CD14-positive monocyte (primary cell): ENCODE data around the gene CNOT6L. TPM values are rescaled to one million over a fixed set of nuclear protein-coding genes. Genes with fewer than 3 reads are reported as not detected.

ENCODE experiments used
- DNase-seq, 3 donors: peaks; one replicate each; pipeline ENCODE4 v3.0.0-alpha.2; 2011 to 2022
- H2AFZ ChIP-seq: 2 replicates; pipeline ENCODE4 v1.6.0; 2012; ENCODE audit warnings: mild to moderate bottlenecking, low read depth, low read length, inconsistent platforms; ENCODE audit not compliant: insufficient read depth, poor library complexity, severe bottlenecking
- H3K27ac ChIP-seq, 2 donors: 1 replicate in 1 of 2; 2 replicates in 1 of 2; pipeline ENCODE4 v1.5.1; 2012 to 2013; ENCODE audit warnings: low read length in 2 of 2, control low read depth in 1 of 2, inconsistent platforms in 1 of 2, low read depth in 1 of 2, mild to moderate bottlenecking in 1 of 2
- H3K27me3 ChIP-seq, 2 donors: one replicate each; pipeline versions ENCODE4 v1.6.0 to v1.6.1; 2011 to 2013; ENCODE audit warnings: low read length in 2 of 2; ENCODE audit not compliant: control insufficient read depth in 2 of 2, insufficient read depth in 2 of 2
- H3K36me3 ChIP-seq, 2 donors: replicated peaks in 1 of 2; 1 replicate in 1 of 2; 2 replicates in 1 of 2; pipeline versions ENCODE4 v1.5.1 to v1.6.1; 2012 to 2013; ENCODE audit warnings: low read length in 2 of 2, control low read depth in 1 of 2, inconsistent platforms in 1 of 2, mild to moderate bottlenecking in 1 of 2; ENCODE audit not compliant: insufficient read depth in 2 of 2, control insufficient read depth in 1 of 2
- H3K4me1 ChIP-seq, 2 donors: 1 replicate in 1 of 2; 2 replicates in 1 of 2; pipeline versions ENCODE4 v1.5.1 to v1.6.1; 2012 to 2013; ENCODE audit warnings: low read length in 2 of 2, control low read depth in 1 of 2, inconsistent platforms in 1 of 2, mild to moderate bottlenecking in 1 of 2, moderate library complexity in 1 of 2; ENCODE audit not compliant: insufficient read depth in 2 of 2, control insufficient read depth in 1 of 2
- H3K4me2 ChIP-seq: replicated peaks from 2 replicates; pipeline ENCODE3; 2012; ENCODE audit warnings: low read length, moderate library complexity, mild to moderate bottlenecking; ENCODE audit not compliant: poor library complexity, severe bottlenecking; ENCODE audit errors: extremely low read depth
- H3K4me3 ChIP-seq, 3 experiments: fragments of 200-600 bp in 1 of 3; sonication (generic) in 1 of 3; replicated peaks in 1 of 3; 1 replicate in 2 of 3; 2 replicates in 1 of 3; pipeline ENCODE4 v1.5.1; 2011 to 2013; ENCODE audit warnings: low read length in 3 of 3, mild to moderate bottlenecking in 3 of 3, control low read depth in 2 of 3, low read depth in 2 of 3, inconsistent platforms in 1 of 3, moderate library complexity in 1 of 3
- H3K79me2 ChIP-seq: 2 replicates; pipeline ENCODE4 v1.6.0; 2012; ENCODE audit warnings: mild to moderate bottlenecking, control low read depth, inconsistent platforms, low read length, moderate library complexity; ENCODE audit not compliant: insufficient read depth
- H3K9ac ChIP-seq: 2 replicates; pipeline ENCODE4 v1.6.0; 2017; ENCODE audit warnings: low read length, mild to moderate bottlenecking; ENCODE audit not compliant: insufficient read depth, poor library complexity, severe bottlenecking
- H3K9me3 ChIP-seq, 2 donors: replicated peaks in 1 of 2; 1 replicate in 1 of 2; 2 replicates in 1 of 2; pipeline versions ENCODE4 v1.5.1 to v1.6.1; 2012 to 2013; ENCODE audit warnings: low read length in 2 of 2, control low read depth in 1 of 2; ENCODE audit not compliant: control insufficient read depth in 1 of 2, insufficient read depth in 1 of 2
- H4K20me1 ChIP-seq: 2 replicates; pipeline ENCODE4 v1.6.0; 2012; ENCODE audit warnings: mild to moderate bottlenecking, low read length, control low read depth, moderate library complexity; ENCODE audit not compliant: insufficient read depth
- H3K27ac Mint-ChIP-seq, 7 donors: one replicate each; pipeline ENCODE4 v1.8.0; 2020; ENCODE audit warnings: mild to moderate bottlenecking in 7 of 7, mixed read lengths in 7 of 7, moderate library complexity in 6 of 7, inconsistent platforms in 2 of 7
- H3K27me3 Mint-ChIP-seq, 3 donors: one replicate each; pipeline ENCODE4 v1.8.0; 2021 to 2022; ENCODE audit warnings: low read depth in 3 of 3, mild to moderate bottlenecking in 3 of 3, mixed read lengths in 3 of 3, moderate library complexity in 3 of 3, inconsistent platforms in 1 of 3
- H3K36me3 Mint-ChIP-seq, 2 donors: one replicate each; pipeline ENCODE4 v1.8.0; 2020; ENCODE audit warnings: mixed read lengths in 2 of 2, inconsistent platforms in 1 of 2, mild to moderate bottlenecking in 1 of 2
- H3K4me1 Mint-ChIP-seq: one replicate; pipeline ENCODE4 v1.8.0; 2020; ENCODE audit warnings: mild to moderate bottlenecking, mixed read lengths
- H3K4me3 Mint-ChIP-seq, 2 donors: one replicate each; pipeline ENCODE4 v1.8.0; 2020; ENCODE audit warnings: mild to moderate bottlenecking in 2 of 2, mixed read lengths in 2 of 2, moderate library complexity in 1 of 2
- H3K9me3 Mint-ChIP-seq, 7 donors: one replicate each; pipeline ENCODE4 v1.8.0; 2020 to 2022; ENCODE audit warnings: mixed read lengths in 7 of 7, mild to moderate bottlenecking in 6 of 7, moderate library complexity in 6 of 7, inconsistent platforms in 2 of 7
- CTCF ChIP-seq: fragments of 200-600 bp; IDR thresholded peaks from one replicate; pipeline ENCODE4 v1.8.0; 2022; ENCODE audit warnings: antibody characterized with exemption, mild to moderate bottlenecking
- WGBS: methylation state at CpG from one replicate; pipeline ENCODE4 v1.1.5; 2013; ENCODE audit warnings: missing lambda C conversion rate; ENCODE audit not compliant: insufficient coverage; 5-methylcytosine and 5-hydroxymethylcytosine counted together
- intact Hi-C, 2 donors: fragments of 100-400 bp; cut with micrococcal nuclease; formaldehyde crosslinking; loops; one replicate each; pipeline versions ENCODE4 v1.15.0 to v1.15.1; 2023
- polyA plus RNA-seq, 3 donors: library from polyadenylated mRNA; depleted of rRNA in 1 of 3; unstranded in 2 of 3; stranded (reverse) in 1 of 3; fragments of 300-500 nt in 2 of 3; fragments of >200 nt in 1 of 3; fragmentation: Illumina TruSeq in 2 of 3; gene quantifications; 1 replicate in 2 of 3; 2 replicates in 1 of 3; pipeline ENCODE4 v1.2.3, GENCODE V29; 2012 to 2021

Gene CNOT6L
- polyA plus RNA-seq, 3 donors, result 16.1 to 26.4 (median 26.3) TPM

DNA sequence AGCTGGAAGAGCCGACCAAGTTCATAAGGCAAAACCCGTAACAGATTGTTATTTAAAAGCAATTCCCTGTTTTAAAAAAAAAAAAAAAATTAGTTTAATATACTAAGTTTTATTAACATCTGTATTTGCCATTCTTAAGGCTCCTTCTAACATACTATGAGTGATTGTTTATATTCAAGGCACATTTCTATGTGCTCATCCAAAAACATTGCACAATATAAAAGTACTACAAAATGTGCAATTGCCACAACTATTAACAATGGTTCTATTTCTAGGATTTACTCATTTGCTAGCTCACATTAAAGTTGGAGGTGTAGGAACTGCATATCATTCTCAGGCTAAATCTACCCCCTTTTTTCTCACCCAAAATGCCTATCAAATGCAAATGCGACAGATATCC lies 46.1 kb downstream of the CNOT6L start:
- H3K36me3 Mint-ChIP-seq, result peaks cover 51 to 59% of the 10 kb centered on the region in 2 donors

DNA sequence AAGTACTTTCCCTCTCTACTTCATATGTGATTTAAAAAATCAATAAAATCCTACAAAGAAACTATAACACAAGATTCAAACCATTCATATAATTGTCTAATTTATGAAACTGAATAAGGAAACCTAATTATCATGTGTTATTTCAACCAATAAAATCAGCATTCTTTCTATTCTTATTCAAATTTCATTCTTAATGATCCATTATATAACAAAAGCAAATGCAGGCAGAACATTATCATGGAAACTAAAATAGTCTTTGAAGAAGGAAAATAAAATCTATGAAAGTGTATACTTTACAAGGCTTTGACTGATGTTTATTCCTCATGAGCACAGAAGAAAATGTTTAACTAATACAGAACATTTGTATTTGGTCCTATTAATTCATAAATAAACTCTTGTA lies 47.6 kb downstream of the CNOT6L start:
- Histone ChIP-seq H3K4me1 (no peaks in the 10 kb centered on the region), H3K27ac (no peak overlapping the region), H3K4me2 (no peak overlapping the region), H3K4me3 (no peak overlapping the region), H3K36me3 (peaks cover 32 to 68% of the 10 kb centered on the region in 2 donors), H3K79me2 (peaks cover 13% of the 10 kb centered on the region), H4K20me1 (peaks cover 25% of the 10 kb centered on the region), H2AFZ (no peak overlapping the region), H3K9me3 (no peaks in the 10 kb centered on the region), H3K27me3 (no peaks in the 10 kb centered on the region), H3K9ac (no peak overlapping the region)
- Mint-ChIP-seq H3K4me1 (no peaks in the 10 kb centered on the region), H3K4me3 (no peak overlapping the region), H3K36me3 (peaks cover 55 to 73% of the 10 kb centered on the region in 2 donors), H3K27ac (no peak overlapping the region), H3K9me3 (peaks cover 0 to 2% (median 0%) of the 10 kb centered on the region in 7 donors), H3K27me3 (peaks cover 0 to 1% (median 0%) of the 10 kb centered on the region in 3 donors)
- no peak for DNase-seq
- intact Hi-C loops, result no loop called here
- TF ChIP-seq CTCF, result no peak

More for the DNA sequence above, 46.1 kb downstream of the CNOT6L start:
- H3K4me1 ChIP-seq, result peaks cover 0 to 4% of the 10 kb centered on the region in 2 donors
- H3K79me2 ChIP-seq, result peaks cover 28% of the 10 kb centered on the region
- WGBS, result no CpG with 5 or more reads among the region's 3 CpGs
- no peak overlapping the region for H3K9ac ChIP-seq
- no peak for DNase-seq
- H4K20me1 ChIP-seq, result peaks cover 40% of the 10 kb centered on the region
- no peaks in the 10 kb centered on the region for H3K9me3 ChIP-seq
- H3K4me3 ChIP-seq, result no peak overlapping the region
- Mint-ChIP-seq H3K9me3 (no peaks in the 10 kb centered on the region), H3K4me3 (no peak overlapping the region), H3K4me1 (peaks cover 12% of the 10 kb centered on the region), H3K27me3 (no peaks in the 10 kb centered on the region), H3K27ac (no peak overlapping the region)
- no peaks in the 10 kb centered on the region for H3K27me3 ChIP-seq
- intact Hi-C loops, result no loop called here
- peaks cover 32 to 69% of the 10 kb centered on the region in 2 donors for H3K36me3 ChIP-seq
- no peak overlapping the region for H3K4me2 ChIP-seq
- no peak overlapping the region for H2AFZ ChIP-seq
- no peak for TF ChIP-seq CTCF
- H3K27ac ChIP-seq, result no peak overlapping the region
